HepG2 (cell line): Measurements from ENCODE around the gene ZNF618. TPM values are rescaled to one million over a fixed set of nuclear protein-coding genes. Genes with fewer than 3 reads are reported as not detected.

ENCODE experiments used
- AGO1 ChIP-seq: fragments of 200-400 bp; formaldehyde crosslinking; IDR thresholded peaks from 2 replicates; pipeline ENCODE4 v1.6.1; 2017; ENCODE audit warnings: mild to moderate bottlenecking, low read depth, low read length, moderate library complexity; ENCODE audit not compliant: poor library complexity, severe bottlenecking
- ARHGAP35 ChIP-seq: sonication (generic); formaldehyde crosslinking; IDR thresholded peaks from 2 replicates; pipeline ENCODE4 v1.9.0; 2022; ENCODE audit warnings: mild to moderate bottlenecking, inconsistent platforms, moderate library complexity, missing genetic modification reagents, borderline replicate concordance
- BRF2 ChIP-seq: sonication (generic); formaldehyde crosslinking; IDR thresholded peaks from 2 replicates; pipeline ENCODE4 v1.8.1; 2022; ENCODE audit warnings: mild to moderate bottlenecking, missing genetic modification reagents
- CAMTA2 ChIP-seq: sonication (generic); formaldehyde crosslinking; IDR thresholded peaks from 2 replicates; pipeline ENCODE4 v1.4.0; 2020; ENCODE audit warnings: mild to moderate bottlenecking, missing genetic modification reagents, borderline replicate concordance
- FUBP1 ChIP-seq: sonication (generic); formaldehyde crosslinking; IDR thresholded peaks from 2 replicates; pipeline ENCODE4 v1.5.1; 2020; ENCODE audit warnings: missing genetic modification reagents, mild to moderate bottlenecking, borderline replicate concordance
- HOXA3 ChIP-seq: sonication (generic); formaldehyde crosslinking; IDR thresholded peaks from 2 replicates; pipeline ENCODE4 v1.5.0; 2020; ENCODE audit warnings: missing genetic modification reagents
- JDP2 ChIP-seq: sonication (generic); formaldehyde crosslinking; IDR thresholded peaks from 2 replicates; pipeline ENCODE4 v1.8.1; 2022; ENCODE audit warnings: missing genetic modification reagents, borderline replicate concordance
- NCOA2 ChIP-seq: sonication (generic); formaldehyde crosslinking; IDR thresholded peaks from 2 replicates; pipeline ENCODE4 v1.8.0; 2022; ENCODE audit warnings: inconsistent platforms
- RBM39 ChIP-seq: fragments of 200-400 bp; formaldehyde crosslinking; IDR thresholded peaks from one replicate; pipeline ENCODE4 v1.6.1; 2018; ENCODE audit warnings: antibody characterized with exemption, mild to moderate bottlenecking, low read depth, low read length; ENCODE audit not compliant: poor library complexity, severe bottlenecking
- SMAD3 ChIP-seq: sonication (generic); formaldehyde crosslinking; IDR thresholded peaks from 2 replicates; pipeline ENCODE4 v1.4.0; 2020; ENCODE audit warnings: missing genetic modification reagents
- SOX13 ChIP-seq, 3 experiments: fragments of 450-650 bp in 1 of 3; sonication (generic) in 1 of 3; formaldehyde crosslinking in 1 of 3; IDR thresholded peaks in 2 of 3; conservative IDR thresholded peaks in 1 of 3; 2 replicates each; pipeline versions ENCODE4 v1.5.0 to v1.6.1; 2016 to 2020; ENCODE audit warnings: antibody characterized with exemption in 1 of 3, mild to moderate bottlenecking in 1 of 3, missing compliant biosample characterization in 1 of 3, missing genetic modification reagents in 1 of 3, moderate library complexity in 1 of 3
- SSRP1 ChIP-seq: IDR thresholded peaks from 2 replicates; pipeline ENCODE4 v1.6.1; 2016; ENCODE audit warnings: control low read depth
- TFAP4 ChIP-seq: sonication (generic); IDR thresholded peaks from 2 replicates; pipeline ENCODE4 v1.6.1; 2016; ENCODE audit warnings: low read depth, borderline replicate concordance
- XBP1 ChIP-seq: sonication (generic); formaldehyde crosslinking; IDR thresholded peaks from 2 replicates; pipeline ENCODE4 v1.5.0; 2020; ENCODE audit warnings: missing genetic modification reagents
- ZBTB43 ChIP-seq: sonication (generic); formaldehyde crosslinking; conservative IDR thresholded peaks from 2 replicates; pipeline ENCODE4 v1.4.0; 2020; ENCODE audit warnings: missing genetic modification reagents
- ZMAT3 ChIP-seq: sonication (generic); formaldehyde crosslinking; conservative IDR thresholded peaks from 2 replicates; pipeline ENCODE4 v1.7.0; 2021; ENCODE audit warnings: missing genetic modification reagents
- ZNF136 ChIP-seq: sonication (generic); formaldehyde crosslinking; IDR thresholded peaks from 2 replicates; pipeline ENCODE4 v1.8.1; 2022; ENCODE audit warnings: low read depth, mild to moderate bottlenecking, moderate library complexity, missing genetic modification reagents
- ZNF232 ChIP-seq: sonication (generic); formaldehyde crosslinking; IDR thresholded peaks from 2 replicates; pipeline ENCODE4 v1.4.0; 2020; ENCODE audit warnings: missing genetic modification reagents, borderline replicate concordance
- ZNF256 ChIP-seq: sonication (generic); formaldehyde crosslinking; conservative IDR thresholded peaks from 2 replicates; pipeline ENCODE4 v1.4.0; 2020; ENCODE audit warnings: missing genetic modification reagents
- ZNF432 ChIP-seq: sonication (generic); formaldehyde crosslinking; IDR thresholded peaks from 2 replicates; pipeline ENCODE4 v1.5.0; 2020; ENCODE audit warnings: missing genetic modification reagents, mild to moderate bottlenecking, borderline replicate concordance
- ZNF496 ChIP-seq: sonication (generic); formaldehyde crosslinking; IDR thresholded peaks from 2 replicates; pipeline ENCODE4 v1.8.1; 2023; ENCODE audit warnings: mild to moderate bottlenecking, moderate library complexity, missing genetic modification reagents; ENCODE audit not compliant: insufficient replicate concordance
- ZNF550 ChIP-seq: sonication (generic); formaldehyde crosslinking; IDR thresholded peaks from 2 replicates; pipeline ENCODE4 v1.4.0; 2020; ENCODE audit warnings: mild to moderate bottlenecking, missing genetic modification reagents, borderline replicate concordance
- ZNF572 ChIP-seq: sonication (generic); formaldehyde crosslinking; IDR thresholded peaks from 2 replicates; pipeline ENCODE4 v1.5.1; 2020; ENCODE audit warnings: mild to moderate bottlenecking, missing genetic modification reagents
- ZNF576 ChIP-seq: sonication (generic); formaldehyde crosslinking; IDR thresholded peaks from 2 replicates; pipeline ENCODE4 v1.4.0; 2020; ENCODE audit warnings: mild to moderate bottlenecking, missing genetic modification reagents
- ZNF672 ChIP-seq: sonication (generic); formaldehyde crosslinking; IDR thresholded peaks from 2 replicates; pipeline ENCODE4 v1.8.1; 2022; ENCODE audit warnings: missing genetic modification reagents
- polyA plus RNA-seq, 8 experiments: library from polyadenylated mRNA; depleted of rRNA in 3 of 8; stranded (reverse) in 7 of 8; unstranded in 1 of 8; fragments of >200 nt; fragmentation: Illumina TruSeq in 4 of 8; extraction: Trizol in 4 of 8; gene quantifications; 2 replicates each; pipeline versions ENCODE4 v1.2.1 to v1.2.3, GENCODE V29; 2011 to 2016; ENCODE audit warnings: low read depth in 4 of 8, missing spikeins in 1 of 8, mixed read lengths in 1 of 8; ENCODE audit not compliant: insufficient read depth in 1 of 8
- total RNA-seq, 5 experiments: library from RNA; depleted of rRNA; stranded (reverse); fragments of >200 nt; fragmentation: Illumina TruSeq; extraction: Trizol; gene quantifications; 2 replicates each; pipeline ENCODE4 v1.2.3, GENCODE V29; 2016; ENCODE audit warnings: low read depth in 1 of 5

Gene ZNF618
- total and polyA plus RNA-seq, 2 of the 13 experiments (the other 11 are each of a cell fraction or from before 2014, with no cell fraction given): 0.07 TPM

GRCh38 chr9:114061830-114062474 lies 185.8 kb downstream of the ZNF618 start (continued):
- TF ChIP-seq CAMTA2 (CRISPR knock-in tag) (no peak), ZNF232 (CRISPR knock-in tag) (no peak), ZNF136 (CRISPR knock-in tag) (no peak), SSRP1 (CRISPR knock-in tag) (no peak), JDP2 (no peak), NCOA2 (CRISPR knock-in tag) (peak; percentile 53; the same call in 1 of the 2 replicates), ZNF576 (CRISPR knock-in tag) (no peak), AGO1 (no peak), BRF2 (no peak), ZBTB43 (CRISPR knock-in tag) (no peak), ARHGAP35 (CRISPR knock-in tag) (no peak), SOX13 (IDR thresholded peaks at IDR 0.05) (no peak), SOX13 (CRISPR knock-in tag; conservative IDR thresholded peaks at IDR 0.05 in 1 of 2, IDR thresholded peaks at IDR 0.05 in 1 of 2) (peak in 1 of 2 experiments; percentile 58; a peak in 1 of 4 replicates), ZNF432 (CRISPR knock-in tag) (no peak), ZNF496 (CRISPR knock-in tag) (no peak), ZNF550 (no peak), SMAD3 (CRISPR knock-in tag) (no peak), RBM39 (no peak), XBP1 (no peak), ZNF256 (CRISPR knock-in tag) (no peak), ZNF672 (CRISPR knock-in tag) (no peak), HOXA3 (CRISPR knock-in tag) (peak; percentile 60; the same call in 1 of the 2 replicates), TFAP4 (peak; percentile 38; the same call in 1 of the 2 replicates), ZNF572 (CRISPR knock-in tag) (no peak), ZMAT3 (CRISPR knock-in tag) (no peak), FUBP1 (no peak)
